Thoracic aorta (tissue), 2 donors: Measurements from ENCODE around the gene SYNCRIP. TPM values are rescaled to one million over a fixed set of nuclear protein-coding genes. Genes with fewer than 3 reads are reported as not detected.
"Not testable (repeated sequence)": the region's sequence is repeated elsewhere in the genome, so short reads cannot be mapped to it uniquely, and the experiment has no call there.

ENCODE experiments used
- ATAC-seq: fragments of 150-250 bp; one replicate; pipeline ENCODE4 v1.8.0; 2017; ENCODE audit warnings: low read depth; ENCODE audit not compliant: insufficient number of reproducible peaks, low FRiP score
- DNase-seq: peaks from one replicate; pipeline ENCODE4 v3.0.0-alpha.2; 2020; ENCODE audit warnings: low spot score
- H3K27ac ChIP-seq, 2 donors: fragments of 200-600 bp; sonication (generic); 1 replicate in 1 of 2; 2 replicates in 1 of 2; pipeline ENCODE4 v1.5.1; 2016; ENCODE audit warnings: mild to moderate bottlenecking in 2 of 2, moderate library complexity in 2 of 2
- H3K27me3 ChIP-seq: fragments of 200-600 bp; sonication (generic); replicated peaks from 2 replicates; pipeline ENCODE4 v1.6.0; 2016; ENCODE audit warnings: mild to moderate bottlenecking; ENCODE audit not compliant: insufficient read depth
- H3K36me3 ChIP-seq: fragments of 200-600 bp; sonication (generic); one replicate; pipeline ENCODE4 v1.5.1; 2016
- H3K4me1 ChIP-seq, 2 donors: fragments of 200-600 bp; sonication (generic); 1 replicate in 1 of 2; 2 replicates in 1 of 2; pipeline versions ENCODE4 v1.5.1 to v1.6.0; 2016; ENCODE audit warnings: low read depth in 2 of 2, mild to moderate bottlenecking in 1 of 2; ENCODE audit not compliant: control insufficient read depth in 1 of 2
- H3K4me3 ChIP-seq: fragments of 200-600 bp; sonication (generic); 2 replicates; pipeline ENCODE4 v1.5.1; 2016; ENCODE audit warnings: mild to moderate bottlenecking
- H3K9me3 ChIP-seq: fragments of 200-600 bp; sonication (generic); 2 replicates; pipeline ENCODE4 v1.5.1; 2016
- CTCF ChIP-seq: fragments of 200-600 bp; sonication (generic); IDR thresholded peaks from one replicate; pipeline ENCODE4 v1.5.1; 2019; ENCODE audit warnings: antibody characterized with exemption
- total RNA-seq, 2 donors: library from RNA; depleted of rRNA; stranded (reverse); fragments of >200 nt; gene quantifications; one replicate each; pipeline versions ENCODE4 v1.1.0 to v1.2.3, GENCODE V29; 2016

The SYNCRIP gene
- total RNA-seq, 2 donors from 2014 or later = 47.7 to 94.2 TPM

GRCh38 chr6:85594197-85594930 is 48.3 kb downstream of the SYNCRIP start:
- Histone ChIP-seq H3K9me3 (no peaks in the 10 kb centered on the region), H3K36me3 (no peaks in the 10 kb centered on the region), H3K27ac (peak overlapping the region; percentile 98 to 99), H3K27me3 (no peaks in the 10 kb centered on the region), H3K4me3 (peak overlapping the region; percentile 94), H3K4me1 (peaks cover 11 to 23% of the 10 kb centered on the region in 2 donors)
- no peak for TF ChIP-seq CTCF
- DNase-seq (no peak), ATAC-seq (no peak)

- Histone ChIP-seq H3K9me3 (no peaks in the 10 kb centered on the region), H3K27ac (peak within 1 kb of the TSS; percentile 98 to 99), H3K4me1 (peaks cover 11 to 23% of the 10 kb centered on the region in 2 donors), H3K27me3 (no peaks in the 10 kb centered on the region), H3K4me3 (peak within 1 kb of the TSS; percentile 94), H3K36me3 (no peaks in the 10 kb centered on the region)
- TF ChIP-seq CTCF = no peak
- DNase-seq (peak; percentile 73), ATAC-seq (peak; percentile 95)
Observed at GRCh38 chr6:85593438-85594196, 49.1 kb downstream of the SYNCRIP start, which contains the start of gene SNX14. TSS of gene SNX14 (minus strand) at chr6:85593858. CDS start at chr6:85593718, 140 bp downstream.

GRCh38 chr6:85592033-85592432 is 50.7 kb downstream of the SYNCRIP start:
- Histone ChIP-seq H3K9me3 (no peaks in the 10 kb centered on the region), H3K27ac (peak overlapping the region in 1 of 2 donors; percentile 98), H3K27me3 (no peaks in the 10 kb centered on the region), H3K4me3 (peak overlapping the region; percentile 94), H3K36me3 (no peaks in the 10 kb centered on the region), H3K4me1 (peaks cover 11 to 23% of the 10 kb centered on the region in 2 donors)
- ATAC-seq (no peak), DNase-seq (no peak)
- TF ChIP-seq CTCF = no peak

- Histone ChIP-seq H3K36me3 (no peaks in the 10 kb centered on the region), H3K4me3 (no peak overlapping the region), H3K27ac (no peak overlapping the region), H3K9me3 (no peaks in the 10 kb centered on the region), H3K27me3 (no peaks in the 10 kb centered on the region), H3K4me1 (peaks cover 11 to 23% of the 10 kb centered on the region in 2 donors)
- DNase-seq (no peak), ATAC-seq (no peak)
- TF ChIP-seq CTCF = no peak
Observed at GRCh38 chr6:85591207-85591606, 51.5 kb downstream of the SYNCRIP start.

GRCh38 chr6:85585741-85586140 is 56.9 kb downstream of the SYNCRIP start:
- no peak overlapping the region for H3K4me3 ChIP-seq
- no peak for ATAC-seq
- no peak for TF ChIP-seq CTCF
- peaks cover 10% of the 10 kb centered on the region for H3K9me3 ChIP-seq
- no peaks in the 10 kb centered on the region for H3K36me3 ChIP-seq
- no peaks in the 10 kb centered on the region for H3K27me3 ChIP-seq
- H3K27ac ChIP-seq = no peak overlapping the region
- H3K4me1 ChIP-seq = peaks cover 0 to 3% of the 10 kb centered on the region in 2 donors
- DNase-seq = no peak

- H3K27ac ChIP-seq, ATAC-seq, H3K9me3 ChIP-seq, H3K27me3 ChIP-seq, DNase-seq, H3K36me3 ChIP-seq, H3K4me3 ChIP-seq: not testable (repeated sequence)
- H3K4me1 ChIP-seq = peaks cover 0 to 14% of the 10 kb centered on the region in 2 donors
Observed at GRCh38 chr6:85582832-85583231, 59.9 kb downstream of the SYNCRIP start.
